Measurements from ENCODE around the gene ATP2C2.

ATP2C2 gene

DNA sequence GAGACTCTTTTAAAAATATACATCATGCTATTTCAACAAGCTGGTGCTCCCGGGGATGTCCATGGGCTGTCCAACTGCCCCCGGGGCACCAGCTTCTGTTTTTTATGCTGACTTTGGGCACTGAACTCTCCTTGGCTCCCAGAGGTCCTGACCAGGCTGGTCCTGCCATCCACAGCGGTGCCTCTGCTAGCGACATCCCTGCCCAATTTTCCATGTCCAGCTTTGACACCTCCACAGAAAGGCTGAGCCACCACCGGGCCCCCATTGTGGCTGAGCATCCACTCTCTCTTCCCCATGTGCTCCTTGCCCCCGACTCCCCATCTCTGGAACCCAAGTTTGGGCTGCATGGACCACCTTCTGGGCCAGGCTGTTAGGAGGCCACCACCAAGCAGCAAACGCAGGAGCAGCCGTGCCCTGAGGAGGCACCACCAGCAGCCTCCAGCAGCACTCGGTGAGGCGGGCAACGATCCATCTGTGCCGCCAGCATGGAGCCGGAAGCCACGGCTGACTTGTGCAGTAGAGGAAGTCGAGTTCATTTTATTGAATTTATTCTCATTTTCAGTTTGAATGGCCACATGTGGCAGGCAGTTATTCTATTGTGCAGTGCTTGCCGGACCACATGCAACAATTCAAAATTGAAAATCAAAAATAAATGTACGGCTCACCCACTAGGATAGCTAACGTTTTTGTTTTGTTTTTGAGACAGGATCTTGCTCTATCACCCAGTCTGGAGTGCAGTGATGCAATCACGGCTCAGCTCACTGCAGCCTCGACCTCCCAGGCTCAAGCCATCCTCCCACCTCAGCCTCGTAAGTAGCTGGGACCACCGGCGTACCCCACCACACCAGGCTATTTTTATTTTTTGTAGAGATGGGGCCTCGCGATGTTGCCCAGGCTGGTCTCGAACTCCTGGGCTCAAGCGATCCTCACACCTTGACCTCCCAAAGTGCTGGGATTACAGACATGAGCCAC is 139.0 kb downstream of the ATP2C2 start:
- in situ Hi-C loops (cut with MboI; ENCODE audit: low sequenced_read_pairs): loop anchor here (25.0 kb wide), 1 partner anchor 230 kb away; no protein-coding TSS in a partner anchor

DNA sequence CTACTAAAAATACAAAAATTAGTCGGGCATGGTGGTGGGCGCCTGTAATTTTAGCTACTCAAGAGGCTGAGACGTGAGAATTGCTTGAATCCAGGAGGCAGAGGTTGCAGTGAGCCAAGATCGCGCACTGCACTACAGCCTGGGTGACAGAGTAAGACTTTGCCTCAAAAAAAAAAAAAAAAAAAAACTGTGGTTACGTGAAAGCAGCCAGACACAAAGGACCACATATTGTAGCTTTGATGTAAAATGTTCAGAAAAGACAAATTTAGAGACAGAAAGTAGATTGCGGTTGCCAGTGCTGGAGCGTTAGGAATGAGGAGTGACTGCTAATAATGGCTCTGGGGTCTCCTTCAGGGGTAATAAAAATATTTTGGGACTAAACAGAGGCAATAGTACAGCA is 140.2 kb downstream of the ATP2C2 start:
- in situ Hi-C loops (cut with MboI; ENCODE audit: low sequenced_read_pairs): loop anchor here (25.0 kb wide), 1 partner anchor 229 kb away; no protein-coding TSS in a partner anchor

DNA sequence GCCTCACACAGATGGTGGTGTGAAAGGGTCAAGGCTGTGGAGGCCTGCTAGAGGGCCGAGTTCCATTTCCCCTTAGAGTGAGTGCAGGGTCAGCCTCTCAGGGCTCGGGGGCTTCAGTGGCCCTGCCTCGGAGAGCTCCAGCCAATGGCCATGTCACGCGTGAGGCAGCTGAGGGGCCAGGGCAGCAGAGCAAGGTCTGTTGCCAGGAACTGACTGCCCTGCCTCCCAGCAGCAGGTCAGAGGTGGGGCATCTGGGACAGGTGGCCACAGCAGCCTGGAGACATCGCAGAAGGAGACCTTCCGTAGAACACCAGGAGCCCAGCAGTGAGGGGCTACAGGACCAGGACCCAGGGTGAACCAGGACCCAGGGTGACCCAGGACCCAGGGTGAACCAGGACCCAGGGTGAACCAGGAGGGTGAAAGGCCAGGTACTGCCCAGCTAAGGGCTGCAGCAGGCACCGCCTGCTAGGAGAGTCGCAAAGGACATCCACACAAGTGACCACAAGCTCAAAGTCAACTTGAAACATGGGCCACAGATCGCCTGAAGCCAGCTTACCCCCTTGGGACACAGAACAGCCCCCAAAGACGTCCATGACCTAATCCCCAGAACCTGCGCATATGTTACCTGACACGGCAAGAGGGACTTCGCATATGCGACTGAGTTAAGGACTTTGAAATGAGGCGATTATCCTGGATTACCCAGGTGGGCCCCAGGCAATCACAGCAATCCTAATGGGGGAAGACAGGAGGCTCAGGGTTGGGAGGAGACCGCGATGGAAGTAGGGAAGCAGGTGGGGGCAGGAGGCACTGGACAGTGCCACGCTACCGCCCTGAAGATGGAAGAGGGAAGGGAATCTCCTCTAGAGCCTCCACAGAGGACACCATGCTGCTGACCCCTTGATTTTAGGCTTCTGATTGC is 141.0 kb downstream of the ATP2C2 start:
- in situ Hi-C loops (cut with MboI; ENCODE audit: low sequenced_read_pairs): loop anchor here (25.0 kb wide), 1 partner anchor 228 kb away; no protein-coding TSS in a partner anchor

DNA sequence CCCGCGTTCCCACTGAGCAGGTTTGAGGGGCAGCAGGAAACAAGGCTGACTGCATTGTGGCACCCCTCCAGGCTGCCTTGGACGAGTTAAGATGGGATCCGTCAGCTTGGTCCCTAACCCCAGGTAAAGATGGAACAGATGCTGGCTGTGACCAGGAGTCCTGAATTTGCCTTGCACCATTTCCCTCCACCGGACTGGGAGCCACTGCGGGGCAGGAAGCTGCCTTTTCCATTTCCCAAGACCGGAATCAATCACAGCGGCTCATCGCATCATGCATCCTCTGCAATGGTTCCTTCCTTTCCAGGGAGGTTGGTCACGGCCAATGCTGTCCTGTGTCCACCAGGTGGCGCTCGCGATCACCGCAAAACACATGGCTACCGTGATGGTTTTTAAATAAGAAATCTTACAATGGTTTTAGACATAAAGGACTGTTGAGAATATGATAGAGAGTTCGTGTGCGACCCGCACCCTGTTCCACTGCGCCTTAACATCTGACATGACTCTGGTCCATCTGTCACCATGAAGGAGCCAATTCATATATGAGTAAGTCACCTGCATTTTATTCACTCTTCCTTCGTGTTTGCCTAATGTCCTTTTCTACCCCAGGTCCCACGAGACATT is 143.0 kb downstream of the ATP2C2 start:
- in situ Hi-C loops (cut with MboI; ENCODE audit: low sequenced_read_pairs): loop anchor here (5.0 to 25.0 kb wide), 2 partner anchors 111 to 226 kb away; no protein-coding TSS in a partner anchor

DNA sequence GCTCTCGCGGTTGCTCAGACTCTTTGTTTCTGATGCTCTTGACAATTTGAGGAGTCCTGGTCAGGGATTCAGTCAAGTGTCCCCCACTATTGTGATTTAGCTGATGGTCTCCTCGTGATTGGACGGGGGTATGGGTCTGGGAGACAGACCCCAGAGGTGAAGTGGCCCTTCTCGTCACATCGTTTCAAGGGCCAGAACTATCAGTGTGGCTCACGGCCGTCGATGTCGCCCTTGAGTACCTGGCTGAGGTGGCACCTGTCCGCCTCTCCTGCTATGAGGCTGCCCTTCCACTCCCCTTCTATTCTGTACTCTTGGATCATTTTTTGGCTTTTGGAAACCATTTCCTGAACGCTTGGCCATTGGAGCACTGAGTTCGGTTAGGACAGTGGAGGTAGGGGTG is 143.5 kb downstream of the ATP2C2 start:
- in situ Hi-C loops (cut with MboI; ENCODE audit: low sequenced_read_pairs): loop anchor here (5.0 to 25.0 kb wide), 2 partner anchors 110 to 225 kb away; no protein-coding TSS in a partner anchor

DNA sequence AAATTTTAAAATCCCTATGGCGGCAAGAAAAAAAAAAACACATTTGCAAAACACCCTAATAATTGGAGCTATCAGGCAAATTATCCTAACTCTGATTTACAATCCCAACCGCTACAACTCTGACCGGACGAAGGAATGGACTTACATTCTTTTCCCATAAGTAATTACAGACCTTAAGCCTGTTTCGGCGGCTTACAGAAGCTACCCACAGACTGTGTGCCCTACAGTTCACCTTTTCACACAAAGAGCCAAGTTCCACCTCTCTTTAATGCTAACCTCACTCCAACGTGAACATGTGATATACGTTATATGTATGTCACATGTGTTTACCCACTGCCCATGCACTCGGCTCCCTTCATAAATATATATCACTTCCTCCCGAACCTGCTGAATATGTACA is 144.8 kb downstream of the ATP2C2 start:
- in situ Hi-C loops (cut with MboI; ENCODE audit: low sequenced_read_pairs): loop anchor here (5.0 to 25.0 kb wide), 2 partner anchors 109 to 224 kb away; no protein-coding TSS in a partner anchor

DNA sequence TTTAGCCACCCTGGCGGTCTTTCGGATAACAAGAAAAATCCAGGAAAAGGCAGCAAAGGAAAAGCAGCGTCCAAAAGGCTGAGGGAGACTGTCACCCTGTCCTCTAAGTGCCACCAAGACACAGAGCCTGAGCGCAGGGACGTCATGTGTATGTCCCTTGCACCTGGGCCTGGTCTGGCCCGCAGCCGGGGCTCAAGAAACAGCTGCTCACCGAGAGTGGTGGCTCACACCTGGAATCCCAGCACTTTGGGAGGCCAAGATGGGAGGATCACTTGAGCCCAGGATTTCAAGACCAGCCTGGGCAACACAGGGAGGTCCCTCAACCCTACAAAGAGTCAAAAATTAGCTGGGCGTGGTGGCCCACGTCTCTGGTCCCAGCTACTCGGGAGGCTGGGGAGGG is 145.3 kb downstream of the ATP2C2 start:
- in situ Hi-C loops (cut with MboI; ENCODE audit: low sequenced_read_pairs): loop anchor here (5.0 to 25.0 kb wide), 2 partner anchors 109 to 224 kb away; no protein-coding TSS in a partner anchor
